IMR-90 (cell line): Measurements from ENCODE around the gene AGK. TPM values are rescaled to one million over a fixed set of nuclear protein-coding genes. Genes with fewer than 3 reads are reported as not detected.

Source experiments
- ATAC-seq: fragments of 200-7000 bp; cut with Tn5 transposase; 2 replicates; pipeline ENCODE4 v1.9.1; 2020; ENCODE audit warnings: low read depth, mild to moderate bottlenecking, moderate library complexity
- BruUV-seq: library from RNA; stranded (reverse); fragments of 400-500 nt; replicated peaks from 2 replicates; lab custom pipeline; 2021; lab: Mats Ljungman, UMichigan
- CTCF ChIA-PET: fragments of 300-600 bp; formaldehyde crosslinking; extraction: SDS; loops from one replicate; lab custom pipeline; 2021; ENCODE audit warnings: antibody characterized with exemption; lab: Yijun Ruan, JAX
- POLR2A ChIA-PET: fragments of 300-600 bp; sonication (Branson Sonifier 250); formaldehyde crosslinking; loops from one replicate; lab custom pipeline; 2022; ENCODE audit warnings: antibody characterized with exemption; ENCODE audit not compliant: unreplicated experiment; lab: Charles Lee
- DNase-seq: peaks from one replicate; pipeline ENCODE4 v3.0.0; 2013
- H2AFZ ChIP-seq: replicated peaks from 2 replicates; pipeline ENCODE3; 2013; ENCODE audit warnings: low read length, mild to moderate bottlenecking; ENCODE audit not compliant: poor library complexity
- H2AK5ac ChIP-seq: 2 replicates; pipeline ENCODE4 v1.6.1; 2013; ENCODE audit warnings: low read depth, low read length, inconsistent platforms
- H2AK9ac ChIP-seq: replicated peaks from 2 replicates; pipeline ENCODE3; 2013; ENCODE audit warnings: mild to moderate bottlenecking, low read depth, low read length, moderate library complexity; ENCODE audit not compliant: poor library complexity
- H2BK120ac ChIP-seq: 2 replicates; pipeline ENCODE4 v1.6.1; 2013; ENCODE audit warnings: low read depth, low read length, inconsistent platforms
- H2BK15ac ChIP-seq: 3 replicates; pipeline ENCODE4 v1.6.1; 2013; ENCODE audit warnings: low read depth, low read length, inconsistent platforms
- H2BK20ac ChIP-seq: 2 replicates; pipeline ENCODE4 v1.6.1; 2013; ENCODE audit warnings: low read depth, mild to moderate bottlenecking, inconsistent platforms, low read length, moderate library complexity
- H2BK5ac ChIP-seq: 2 replicates; pipeline ENCODE4 v1.6.1; 2013; ENCODE audit warnings: mild to moderate bottlenecking, low read depth, low read length, inconsistent platforms; ENCODE audit not compliant: poor library complexity, severe bottlenecking
- H3K14ac ChIP-seq: replicated peaks from 2 replicates; pipeline ENCODE4 v1.6.1; 2013; ENCODE audit warnings: low read depth, low read length, inconsistent platforms
- H3K18ac ChIP-seq: 2 replicates; pipeline ENCODE4 v1.6.1; 2013; ENCODE audit warnings: low read depth, low read length, control low read depth
- H3K23ac ChIP-seq: 2 replicates; pipeline ENCODE4 v1.6.1; 2013; ENCODE audit warnings: low read depth, low read length, inconsistent platforms
- H3K27ac ChIP-seq: 2 replicates; pipeline ENCODE4 v1.5.1; 2013; ENCODE audit warnings: mild to moderate bottlenecking, control low read depth, low read length; ENCODE audit not compliant: insufficient read depth
- H3K27me3 ChIP-seq: 2 replicates; pipeline ENCODE4 v1.6.1; 2013; ENCODE audit warnings: low read length; ENCODE audit not compliant: control insufficient read depth, insufficient read depth
- H3K36me3 ChIP-seq: 2 replicates; pipeline ENCODE4 v1.6.1; 2013; ENCODE audit warnings: low read length, mixed read lengths; ENCODE audit not compliant: control insufficient read depth, insufficient read depth
- H3K4ac ChIP-seq: 2 replicates; pipeline ENCODE4 v1.6.1; 2013; ENCODE audit warnings: low read depth, low read length, inconsistent platforms
- H3K4me1 ChIP-seq: 2 replicates; pipeline ENCODE4 v1.6.1; 2013; ENCODE audit warnings: low read length, mixed read lengths; ENCODE audit not compliant: control insufficient read depth, insufficient read depth
- H3K4me2 ChIP-seq: 2 replicates; pipeline ENCODE4 v1.6.1; 2013; ENCODE audit warnings: low read depth, mild to moderate bottlenecking, control low read depth, low read length, moderate library complexity
- H3K4me3 ChIP-seq: 2 replicates; pipeline ENCODE4 v1.5.1; 2013; ENCODE audit warnings: low read depth, mild to moderate bottlenecking, control low read depth, low read length, moderate library complexity; ENCODE audit not compliant: insufficient read depth
- H3K56ac ChIP-seq: 2 replicates; pipeline ENCODE4 v1.6.1; 2013; ENCODE audit warnings: low read length, inconsistent platforms; ENCODE audit not compliant: insufficient read depth; ENCODE audit errors: extremely low read depth
- H3K79me1 ChIP-seq, 2 experiments: 2 replicates each; pipeline ENCODE4 v1.6.1; 2013; ENCODE audit warnings: low read length in 2 of 2, inconsistent platforms in 1 of 2, low read depth in 1 of 2
- H3K9ac ChIP-seq: 2 replicates; pipeline ENCODE4 v1.6.1; 2013; ENCODE audit warnings: low read depth, low read length, control low read depth
- H3K9me1 ChIP-seq: 2 replicates; pipeline ENCODE4 v1.6.1; 2013; ENCODE audit warnings: low read length, inconsistent platforms; ENCODE audit not compliant: insufficient read depth
- H3K9me3 ChIP-seq: 2 replicates; pipeline ENCODE4 v1.6.1; 2013; ENCODE audit warnings: low read length; ENCODE audit not compliant: control insufficient read depth, insufficient read depth
- H4K20me1 ChIP-seq: 2 replicates; pipeline ENCODE4 v1.6.1; 2013; ENCODE audit warnings: low read length, inconsistent platforms; ENCODE audit not compliant: insufficient read depth
- H4K5ac ChIP-seq: 2 replicates; pipeline ENCODE4 v1.6.1; 2013; ENCODE audit warnings: mild to moderate bottlenecking, low read depth, low read length, control low read depth
- H4K8ac ChIP-seq, 2 experiments: 2 replicates each; pipeline ENCODE4 v1.6.1; 2013; ENCODE audit warnings: low read depth in 2 of 2, low read length in 2 of 2, control low read depth in 1 of 2, inconsistent platforms in 1 of 2
- H4K91ac ChIP-seq: 2 replicates; pipeline ENCODE4 v1.6.1; 2013; ENCODE audit warnings: low read depth, low read length, inconsistent platforms; ENCODE audit not compliant: insufficient read depth
- BHLHE40 ChIP-seq: fragments of 150-350 bp; IDR thresholded peaks from 2 replicates; pipeline ENCODE4 v1.6.1; 2016; ENCODE audit warnings: mild to moderate bottlenecking, low read depth, low read length
- CEBPB ChIP-seq: IDR thresholded peaks from 2 replicates; pipeline ENCODE4 v1.6.1; 2012; ENCODE audit warnings: low read depth, low read length, improper control_type of control experiment
- CHD1 ChIP-seq: IDR thresholded peaks from 2 replicates; pipeline ENCODE4 v1.6.1; 2012; ENCODE audit warnings: low read depth, low read length, improper control_type of control experiment
- ELK1 ChIP-seq: fragments of 150-350 bp; IDR thresholded peaks from 2 replicates; pipeline ENCODE4 v1.6.1; 2016; ENCODE audit warnings: low read depth, mild to moderate bottlenecking, low read length, moderate library complexity, borderline replicate concordance
- FOS ChIP-seq: fragments of 150-350 bp; IDR thresholded peaks from 2 replicates; pipeline ENCODE4 v1.6.1; 2016; ENCODE audit warnings: low read depth, low read length
- MAFK ChIP-seq: IDR thresholded peaks from 2 replicates; pipeline ENCODE4 v1.6.1; 2012; ENCODE audit warnings: low read depth, low read length, improper control_type of control experiment
- MAZ ChIP-seq: IDR thresholded peaks from 2 replicates; pipeline ENCODE4 v1.6.1; 2012; ENCODE audit warnings: low read depth, mild to moderate bottlenecking, low read length, improper control_type of control experiment, moderate library complexity, borderline replicate concordance
- MXI1 ChIP-seq: IDR thresholded peaks from 2 replicates; pipeline ENCODE4 v1.6.1; 2012; ENCODE audit warnings: low read depth, mild to moderate bottlenecking, low read length, moderate library complexity, borderline replicate concordance
- NFE2L2 ChIP-seq: fragments of 150-350 bp; IDR thresholded peaks from 2 replicates; pipeline ENCODE4 v1.6.1; 2016; ENCODE audit warnings: low read depth, mild to moderate bottlenecking, low read length
- POLR2A ChIP-seq: IDR thresholded peaks from 2 replicates; pipeline ENCODE4 v1.6.1; 2012; ENCODE audit warnings: mild to moderate bottlenecking, low read depth, low read length
- RAD21 ChIP-seq: IDR thresholded peaks from 2 replicates; pipeline ENCODE4 v1.6.1; 2012; ENCODE audit warnings: low read length, improper control_type of control experiment
- RCOR1 ChIP-seq: IDR thresholded peaks from 2 replicates; pipeline ENCODE4 v1.6.1; 2012; ENCODE audit warnings: mild to moderate bottlenecking, low read length, improper control_type of control experiment; ENCODE audit not compliant: insufficient replicate concordance
- RFX5 ChIP-seq: IDR thresholded peaks from 2 replicates; pipeline ENCODE4 v1.8.0; 2012; ENCODE audit warnings: low read depth, mild to moderate bottlenecking, low read length, moderate library complexity
- SMC3 ChIP-seq: fragments of 150-350 bp; IDR thresholded peaks from 2 replicates; pipeline ENCODE4 v1.6.1; 2016; ENCODE audit warnings: low read depth, mild to moderate bottlenecking, antibody characterized with exemption, low read length, moderate library complexity
- USF2 ChIP-seq: fragments of 150-350 bp; IDR thresholded peaks from 2 replicates; pipeline ENCODE4 v1.6.1; 2017; ENCODE audit warnings: mild to moderate bottlenecking, antibody characterized with exemption, low read length, low read depth
- WGBS, 2 experiments: methylation state at CpG; one replicate each; pipeline versions ENCODE4 v1.1.5 to v1.1.7; 2013; ENCODE audit warnings: missing lambda C conversion rate in 2 of 2; ENCODE audit not compliant: insufficient read length in 1 of 2; ENCODE audit errors: extremely low coverage in 2 of 2; 5-methylcytosine and 5-hydroxymethylcytosine counted together
- dilution Hi-C: fragments of 300-500 bp; cut with HindIII; formaldehyde crosslinking; loops from one replicate; pipeline ENCODE4 v1.14.3; 2018; ENCODE audit warnings: low sequenced_read_pairs; ENCODE audit not compliant: unreplicated experiment
- in situ Hi-C: fragments of 300-500 bp; cut with MboI; formaldehyde crosslinking; loops from 3 replicates; pipeline ENCODE4 v1.14.3; 2019; ENCODE audit warnings: low sequenced_read_pairs, inconsistent platforms, mixed read lengths
- intact Hi-C: fragments of 100-400 bp; cut with micrococcal nuclease; formaldehyde crosslinking; loops from 2 replicates; pipeline ENCODE4 v1.10.0; 2022
- polyA plus RNA-seq, 3 experiments: library from polyadenylated mRNA; depleted of rRNA; stranded (reverse); fragments of >200 nt; gene quantifications; 2 replicates each; pipeline ENCODE4 v1.2.3, GENCODE V29; 2012; ENCODE audit warnings: low replicate concordance in 1 of 3
- total RNA-seq: library from RNA; depleted of rRNA; stranded (reverse); fragments of >200 nt; gene quantifications from 2 replicates; pipeline ENCODE4 v1.2.3, GENCODE V29; 2012
- TF ChIP-seq, protein P1 (sequence below): conservative IDR thresholded peaks from 2 replicates; pipeline ENCODE4 v1.5.1; 2012; ENCODE audit warnings: mild to moderate bottlenecking, low read depth, low read length, improper control_type of control experiment

Gene AGK
- total and polyA plus RNA-seq, 2 of the 4 experiments (the other 2 are of a cell fraction), result 35.5 to 37.3 TPM

- no peaks in the 10 kb centered on the region for H3K36me3 ChIP-seq
- 40% methylated on average over 1 of the region's 1 CpG; no CpG with 5 or more reads in 1 of the 2 experiments for WGBS, 2 experiments
- ChIA-PET CTCF (no interaction called here), POLR2A (no interaction called here)
- no peak overlapping the region for H2BK120ac ChIP-seq
- no peaks in the 10 kb centered on the region for H4K20me1 ChIP-seq
- no peak overlapping the region for H4K91ac ChIP-seq
- no peak overlapping the region for H4K5ac ChIP-seq
- peaks cover 15% of the 10 kb centered on the region for H3K27me3 ChIP-seq
- no peak overlapping the region for H3K4me3 ChIP-seq
- no peaks in the 10 kb centered on the region for H3K9me1 ChIP-seq
- H2BK20ac ChIP-seq, result no peak overlapping the region
- H3K79me1 ChIP-seq, result no peaks in the 10 kb centered on the region
- no peak overlapping the region for H2BK5ac ChIP-seq
- intact Hi-C loops (no loop called here), in situ Hi-C loops (no loop called here), dilution Hi-C loops (no loop called here)
- H3K27ac ChIP-seq, result no peak overlapping the region
- DNase-seq (no peak), ATAC-seq (no peak)
- no peak overlapping the region for H2AK5ac ChIP-seq
- no peak overlapping the region for H3K56ac ChIP-seq
- BruUV-seq, result no TSS peak
- TF ChIP-seq USF2 (no peak), BHLHE40 (no peak), MAFK (no peak), NFE2L2 (no peak), ELK1 (no peak), FOS (no peak), POLR2A (no peak), RAD21 (no peak), RCOR1 (no peak), CEBPB (no peak), MXI1 (no peak), RFX5 (no peak), SMC3 (no peak), MAZ (no peak), CHD1 (no peak)
- TF ChIP-seq, protein P1, sequence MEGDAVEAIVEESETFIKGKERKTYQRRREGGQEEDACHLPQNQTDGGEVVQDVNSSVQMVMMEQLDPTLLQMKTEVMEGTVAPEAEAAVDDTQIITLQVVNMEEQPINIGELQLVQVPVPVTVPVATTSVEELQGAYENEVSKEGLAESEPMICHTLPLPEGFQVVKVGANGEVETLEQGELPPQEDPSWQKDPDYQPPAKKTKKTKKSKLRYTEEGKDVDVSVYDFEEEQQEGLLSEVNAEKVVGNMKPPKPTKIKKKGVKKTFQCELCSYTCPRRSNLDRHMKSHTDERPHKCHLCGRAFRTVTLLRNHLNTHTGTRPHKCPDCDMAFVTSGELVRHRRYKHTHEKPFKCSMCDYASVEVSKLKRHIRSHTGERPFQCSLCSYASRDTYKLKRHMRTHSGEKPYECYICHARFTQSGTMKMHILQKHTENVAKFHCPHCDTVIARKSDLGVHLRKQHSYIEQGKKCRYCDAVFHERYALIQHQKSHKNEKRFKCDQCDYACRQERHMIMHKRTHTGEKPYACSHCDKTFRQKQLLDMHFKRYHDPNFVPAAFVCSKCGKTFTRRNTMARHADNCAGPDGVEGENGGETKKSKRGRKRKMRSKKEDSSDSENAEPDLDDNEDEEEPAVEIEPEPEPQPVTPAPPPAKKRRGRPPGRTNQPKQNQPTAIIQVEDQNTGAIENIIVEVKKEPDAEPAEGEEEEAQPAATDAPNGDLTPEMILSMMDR, result no peak
- H3K4me1 ChIP-seq, result no peaks in the 10 kb centered on the region
- no peak overlapping the region for H4K8ac ChIP-seq
- H2AK9ac ChIP-seq, result no peak overlapping the region
- no peak overlapping the region for H3K4ac ChIP-seq
- no peak overlapping the region for H3K14ac ChIP-seq
- no peak overlapping the region for H3K18ac ChIP-seq
- no peak overlapping the region for H2AFZ ChIP-seq
- no peak overlapping the region for H3K23ac ChIP-seq
- H3K9ac ChIP-seq, result no peak overlapping the region
- H3K4me2 ChIP-seq, result no peak overlapping the region
- no peak overlapping the region for H2BK15ac ChIP-seq
- H3K9me3 ChIP-seq, result no peaks in the 10 kb centered on the region; the same call in 1 of the 2 replicates
These were observed 37.5 kb upstream of the AGK start for GRCh38 chr7:141513720-141514119.
